GDM1 (cell line): ENCODE data around the gene GPR12.

Experiments used
- DNase-seq: peaks from one replicate; lab custom pipeline; 2025; lab: John Stamatoyannopoulos, UW

The GPR12 gene

GRCh38 chr13:26759907-26760831 is at the start of gene GPR12:
GPR12 (minus strand) TSS chr13:26760786; CDS start chr13:26759827, 959 bp downstream.
- no peak for DNase-seq

GRCh38 chr13:26810095-26810494 is 49.5 kb upstream of the GPR12 start:
- DNase-seq: no peak

- DNase-seq: no peak
Observed at GRCh38 chr13:26806891-26807290, 46.3 kb upstream of the GPR12 start.

GRCh38 chr13:26787961-26788360 is 27.4 kb upstream of the GPR12 start:
- no peak for DNase-seq

- no peak for DNase-seq
Observed at GRCh38 chr13:26786651-26787295, 26.2 kb upstream of the GPR12 start.

- peak; percentile 54 for DNase-seq
Observed at GRCh38 chr13:26785838-26786630, 25.4 kb upstream of the GPR12 start.

GRCh38 chr13:26784704-26785639 is 24.4 kb upstream of the GPR12 start:
- DNase-seq: no peak

- no peak for DNase-seq
Observed at GRCh38 chr13:26780411-26780810, 19.8 kb upstream of the GPR12 start.

- no peak for DNase-seq
Observed at GRCh38 chr13:26779321-26779720, 18.7 kb upstream of the GPR12 start.

GRCh38 chr13:26772531-26772930 is 11.9 kb upstream of the GPR12 start:
- no peak for DNase-seq

GRCh38 chr13:26771796-26772195 is 11.2 kb upstream of the GPR12 start:
- DNase-seq: no peak

- no peak for DNase-seq
Observed at GRCh38 chr13:26762745-26763345, 2.3 kb upstream of the GPR12 start.

GRCh38 chr13:26760832-26761582 is 421 bp upstream of the GPR12 start:
- DNase-seq: no peak

GRCh38 chr13:26759249-26759906 is 1.2 kb downstream of the GPR12 start:
- DNase-seq: no peak

GRCh38 chr13:26758496-26759157 is 2.0 kb downstream of the GPR12 start:
- no peak for DNase-seq

GRCh38 chr13:26756961-26757360 is 3.6 kb downstream of the GPR12 start:
- no peak for DNase-seq

GRCh38 chr13:26752671-26753070 is 7.9 kb downstream of the GPR12 start:
- no peak for DNase-seq

- DNase-seq: no peak
Observed at GRCh38 chr13:26749905-26750304, 10.7 kb downstream of the GPR12 start.

GRCh38 chr13:26749285-26749684 is 11.3 kb downstream of the GPR12 start:
- no peak for DNase-seq
